Stimulated activated naive CD4-positive, alpha-beta T cell treated with Interleukin-2 at 50 U/mL for 16 hours (primary cell): ENCODE data around the gene MTURN.

Experiments
- DNase-seq: peaks from one replicate; lab custom pipeline; 2025; lab: John Stamatoyannopoulos, UW

The MTURN gene

GRCh38 chr7:30162133-30162532 lies 27.3 kb downstream of the MTURN start:
- DNase-seq, result no peak

GRCh38 chr7:30162622-30163124 lies 27.9 kb downstream of the MTURN start:
- no peak for DNase-seq

- DNase-seq, result no peak
Measured at GRCh38 chr7:30163231-30163894, 28.6 kb downstream of the MTURN start.

GRCh38 chr7:30164567-30164966 lies 29.8 kb downstream of the MTURN start:
- DNase-seq, result no peak

- no peak for DNase-seq
Measured at GRCh38 chr7:30165590-30165989, 30.8 kb downstream of the MTURN start.

- no peak for DNase-seq
Measured at GRCh38 chr7:30166155-30166840, 31.5 kb downstream of the MTURN start.

GRCh38 chr7:30166841-30167235 lies 32.1 kb downstream of the MTURN start:
- DNase-seq, result no peak

GRCh38 chr7:30167901-30168300 lies 33.1 kb downstream of the MTURN start:
- no peak for DNase-seq

- DNase-seq, result no peak
Measured at GRCh38 chr7:30168835-30169573, 34.2 kb downstream of the MTURN start.

- DNase-seq, result no peak
Measured at GRCh38 chr7:30169579-30169978, 34.8 kb downstream of the MTURN start.

GRCh38 chr7:30170476-30171205 lies 35.9 kb downstream of the MTURN start:
- no peak for DNase-seq

GRCh38 chr7:30171766-30172447 lies 37.1 kb downstream of the MTURN start:
- DNase-seq, result no peak

- DNase-seq, result no peak
Measured at GRCh38 chr7:30172451-30172850, 37.7 kb downstream of the MTURN start.

GRCh38 chr7:30173058-30173897 lies 38.5 kb downstream of the MTURN start:
- no peak for DNase-seq

- DNase-seq, result no peak
Measured at GRCh38 chr7:30175180-30175579, 40.4 kb downstream of the MTURN start.

GRCh38 chr7:30175636-30176147 lies 40.9 kb downstream of the MTURN start:
- DNase-seq, result no peak

- no peak for DNase-seq
Measured at GRCh38 chr7:30176463-30177109, 41.8 kb downstream of the MTURN start.

- no peak for DNase-seq
Measured at GRCh38 chr7:30177186-30177585, 42.4 kb downstream of the MTURN start.

GRCh38 chr7:30177965-30178364 lies 43.2 kb downstream of the MTURN start:
- DNase-seq, result no peak
